ENCODE results near the gene SHANK1.
A peak's percentile ranks its signal among the peaks of the same experiment; 100 is the strongest.

The SHANK1 gene

DNA sequence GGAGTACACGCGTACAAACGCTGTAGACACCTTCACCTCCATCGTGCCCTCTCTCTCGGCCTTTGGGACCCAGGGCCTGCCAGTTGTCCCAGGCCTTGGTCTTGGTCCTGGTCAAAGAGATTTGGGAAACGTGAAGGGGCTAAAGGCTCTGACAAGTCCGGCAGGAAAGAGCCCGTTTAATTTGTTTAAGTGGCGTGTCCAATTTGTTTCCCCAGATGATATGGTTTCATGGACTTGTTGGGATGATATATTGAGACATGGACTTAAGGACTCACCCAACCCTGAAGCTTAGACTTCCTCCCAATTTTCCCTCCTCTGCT is 6.3 kb upstream of the SHANK1 start:
- no peak overlapping the region for H3K4me3 ChIP-seq (ENCODE audit: low read depth, low read length)
- TF ChIP-seq, protein P1, sequence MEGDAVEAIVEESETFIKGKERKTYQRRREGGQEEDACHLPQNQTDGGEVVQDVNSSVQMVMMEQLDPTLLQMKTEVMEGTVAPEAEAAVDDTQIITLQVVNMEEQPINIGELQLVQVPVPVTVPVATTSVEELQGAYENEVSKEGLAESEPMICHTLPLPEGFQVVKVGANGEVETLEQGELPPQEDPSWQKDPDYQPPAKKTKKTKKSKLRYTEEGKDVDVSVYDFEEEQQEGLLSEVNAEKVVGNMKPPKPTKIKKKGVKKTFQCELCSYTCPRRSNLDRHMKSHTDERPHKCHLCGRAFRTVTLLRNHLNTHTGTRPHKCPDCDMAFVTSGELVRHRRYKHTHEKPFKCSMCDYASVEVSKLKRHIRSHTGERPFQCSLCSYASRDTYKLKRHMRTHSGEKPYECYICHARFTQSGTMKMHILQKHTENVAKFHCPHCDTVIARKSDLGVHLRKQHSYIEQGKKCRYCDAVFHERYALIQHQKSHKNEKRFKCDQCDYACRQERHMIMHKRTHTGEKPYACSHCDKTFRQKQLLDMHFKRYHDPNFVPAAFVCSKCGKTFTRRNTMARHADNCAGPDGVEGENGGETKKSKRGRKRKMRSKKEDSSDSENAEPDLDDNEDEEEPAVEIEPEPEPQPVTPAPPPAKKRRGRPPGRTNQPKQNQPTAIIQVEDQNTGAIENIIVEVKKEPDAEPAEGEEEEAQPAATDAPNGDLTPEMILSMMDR (IDR thresholded peaks at IDR 0.05; ENCODE audit: low read depth, low read length, missing control alignments), result no peak
- no peak for DNase-seq (ENCODE audit: low read depth)

DNA sequence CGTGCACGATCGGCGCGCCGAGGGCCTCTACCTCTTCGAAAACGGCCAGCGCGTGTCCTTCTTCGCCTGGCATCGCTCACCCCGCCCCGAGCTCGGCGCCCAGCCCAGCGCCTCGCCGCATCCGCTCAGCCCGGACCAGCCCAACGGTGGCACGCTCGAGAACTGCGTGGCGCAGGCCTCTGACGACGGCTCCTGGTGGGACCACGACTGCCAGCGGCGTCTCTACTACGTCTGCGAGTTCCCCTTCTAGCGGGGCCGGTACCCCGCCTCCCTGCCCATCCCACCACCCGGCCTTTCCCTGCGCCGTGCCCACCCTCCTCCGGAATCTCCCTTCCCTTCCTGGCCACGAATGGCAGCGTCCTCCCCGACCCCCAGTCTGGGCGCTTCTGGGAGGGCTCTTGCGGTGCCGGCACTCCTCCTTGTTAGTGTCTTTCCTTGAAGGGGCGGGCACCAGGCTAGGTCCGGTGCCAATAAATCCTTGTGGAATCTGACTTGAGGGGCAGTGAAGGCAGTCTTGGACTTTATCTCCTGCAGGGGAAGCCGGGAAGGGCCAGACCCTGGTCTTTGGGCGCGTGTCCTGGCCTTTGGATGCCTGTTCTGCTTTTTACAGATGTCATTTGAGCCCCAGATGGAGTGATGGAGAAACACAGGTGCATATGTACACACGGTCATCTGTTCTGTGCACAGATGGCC is 5.8 kb upstream of the SHANK1 start:
- no peak for DNase-seq (ENCODE audit: low read depth)
- TF ChIP-seq, protein P1 (IDR thresholded peaks at IDR 0.05; ENCODE audit: low read depth, low read length, missing control alignments), result no peak
- H3K4me3 ChIP-seq (ENCODE audit: low read depth, low read length), result peak overlapping the region; percentile 61

DNA sequence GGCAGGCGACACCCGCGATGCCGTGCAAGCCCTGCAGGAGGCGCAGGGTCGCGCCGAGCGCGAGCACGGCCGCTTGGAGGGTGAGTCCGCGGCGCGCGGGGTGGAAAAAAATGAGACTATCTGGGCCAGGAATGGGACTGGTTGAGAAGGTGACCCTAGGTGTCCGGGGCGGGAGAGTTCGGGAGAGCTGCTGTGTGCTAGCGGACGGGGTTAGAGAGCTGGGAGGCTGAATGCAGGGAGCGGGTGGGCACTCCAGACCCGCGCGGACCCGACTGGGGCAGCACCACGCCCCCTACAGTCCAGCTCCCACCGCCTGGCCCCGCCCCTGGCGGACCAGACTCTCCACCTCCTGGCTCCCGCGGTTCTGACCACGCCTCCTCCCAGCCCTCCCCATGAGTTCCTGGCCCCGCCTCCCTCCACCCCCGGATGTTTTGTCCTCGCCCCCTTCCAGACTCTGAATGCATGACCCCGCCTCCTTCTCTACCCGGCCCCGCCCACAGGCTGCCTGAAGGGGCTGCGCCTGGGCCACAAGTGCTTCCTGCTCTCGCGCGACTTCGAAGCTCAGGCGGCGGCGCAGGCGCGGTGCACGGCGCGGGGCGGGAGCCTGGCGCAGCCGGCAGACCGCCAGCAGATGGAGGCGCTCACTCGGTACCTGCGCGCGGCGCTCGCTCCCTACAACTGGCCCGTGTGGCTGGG is 5.1 kb upstream of the SHANK1 start:
- peak; percentile 91 for DNase-seq (ENCODE audit: low read depth)
- TF ChIP-seq, protein P1 (IDR thresholded peaks at IDR 0.05; ENCODE audit: low read depth, low read length, missing control alignments), result peak; percentile 70
- H3K4me3 ChIP-seq (ENCODE audit: low read depth, low read length), result peak overlapping the region; percentile 61

DNA sequence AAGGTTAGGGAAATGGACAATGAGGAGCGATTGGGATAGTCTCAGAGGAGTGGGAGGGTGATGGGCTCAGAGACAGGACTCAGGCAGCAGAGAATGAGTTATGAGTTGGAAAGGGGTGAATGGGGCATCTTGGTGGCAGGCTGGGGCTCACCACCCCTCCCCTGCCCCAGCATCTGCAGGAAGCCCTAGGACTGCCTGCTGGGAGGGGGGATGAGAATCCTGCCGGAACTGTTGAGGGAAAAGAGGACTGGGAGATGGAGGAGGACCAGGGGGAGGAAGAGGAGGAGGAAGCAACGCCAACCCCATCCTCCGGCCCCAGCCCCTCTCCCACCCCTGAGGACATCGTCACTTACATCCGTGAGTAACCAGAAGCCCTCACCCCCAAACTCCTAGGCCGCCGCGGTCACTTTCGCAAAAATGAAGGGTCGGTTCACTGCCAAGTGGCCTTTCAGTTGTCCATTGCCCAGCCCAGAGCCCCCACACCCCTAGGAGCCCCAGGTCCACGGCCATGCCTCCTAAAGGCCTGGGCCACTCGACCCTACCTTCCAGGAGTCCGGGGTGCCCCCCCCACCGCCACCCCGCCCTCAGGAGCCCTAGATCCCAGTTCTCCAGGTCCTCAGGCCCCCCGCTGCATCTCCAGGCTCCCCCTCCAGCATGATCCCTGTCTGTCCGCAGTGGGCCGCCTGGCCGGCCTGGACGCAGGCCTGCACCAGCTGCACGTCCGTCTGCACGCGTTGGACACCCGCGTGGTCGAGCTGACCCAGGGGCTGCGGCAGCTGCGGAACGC is 4.3 kb upstream of the SHANK1 start:
- peak overlapping the region; percentile 42 for H3K4me3 ChIP-seq (ENCODE audit: low read depth, low read length)
- TF ChIP-seq, protein P1 (IDR thresholded peaks at IDR 0.05; ENCODE audit: low read depth, low read length, missing control alignments), result no peak
- no peak for DNase-seq (ENCODE audit: low read depth)

DNA sequence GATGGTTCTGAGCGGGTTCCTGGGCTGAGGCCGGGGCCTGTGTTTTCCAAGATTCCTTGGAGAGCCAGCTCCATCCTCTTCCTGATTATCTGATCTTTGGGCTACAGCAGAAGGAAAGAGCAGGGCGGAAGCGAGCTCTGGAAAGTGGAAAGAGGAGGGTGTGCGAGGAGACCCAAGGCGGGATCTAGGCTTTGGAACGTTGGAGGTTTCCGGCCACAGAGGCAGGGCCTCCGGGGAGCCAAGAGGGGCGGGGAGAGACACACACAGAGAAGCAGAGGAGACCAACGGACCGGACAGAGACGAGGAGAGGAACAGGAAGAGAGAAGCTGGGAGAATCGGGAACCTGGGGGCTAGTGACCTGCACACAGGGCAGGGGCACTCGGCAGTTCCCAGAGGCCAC is 3.5 kb upstream of the SHANK1 start, which contains the start of gene CLEC11A:
TSS of gene CLEC11A (plus strand) at position 296 of the 400 bp plus-strand sequence. CDS start 162 bp downstream, outside the sequence.
- no peak within 1 kb of the TSS; the same call in 1 of the 2 replicates for H3K4me3 ChIP-seq (ENCODE audit: low read depth, low read length)
- TF ChIP-seq, protein P1 (IDR thresholded peaks at IDR 0.05; ENCODE audit: low read depth, low read length, missing control alignments), result no peak
- no peak for DNase-seq (ENCODE audit: low read depth)

DNA sequence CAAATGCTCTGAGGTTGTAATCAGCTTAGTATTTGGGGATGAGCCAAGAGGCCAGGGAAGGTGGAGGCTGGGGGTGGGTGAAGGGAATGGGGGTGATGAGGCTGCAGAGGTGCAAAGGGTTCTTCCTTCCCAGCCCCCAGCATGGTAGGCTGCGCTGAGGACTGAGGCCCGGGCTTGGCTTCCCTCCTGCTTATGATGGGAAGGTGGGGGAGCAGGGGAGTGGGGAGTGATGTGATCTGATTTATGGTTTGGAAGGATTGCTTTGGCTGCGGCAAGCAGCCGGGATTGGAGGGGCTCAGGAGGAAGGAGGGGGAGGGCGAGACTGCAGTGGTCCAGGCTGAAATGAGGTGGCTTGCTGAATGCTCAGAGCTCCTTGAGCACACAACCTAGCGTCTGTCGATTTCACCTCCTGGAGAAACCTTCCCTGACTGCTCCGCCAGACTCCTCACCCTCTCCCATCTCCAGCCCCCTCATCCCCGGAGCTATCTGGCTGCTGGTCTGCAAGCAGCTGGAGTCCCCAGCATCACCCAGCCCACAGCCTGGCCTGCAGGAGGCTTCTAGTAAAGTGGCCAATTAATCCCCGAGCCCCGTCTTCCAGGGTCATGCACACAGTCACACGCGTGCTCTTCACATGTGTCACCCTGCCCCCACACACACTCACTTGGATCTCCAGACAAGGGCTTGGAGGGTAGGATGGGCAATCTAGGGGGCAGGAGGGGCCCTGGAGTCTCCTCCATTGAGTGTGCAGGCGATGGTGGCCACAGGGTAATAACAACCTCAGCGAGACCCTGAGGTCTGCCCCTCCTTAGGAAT is 2.8 kb upstream of the SHANK1 start:
- H3K4me3 ChIP-seq (ENCODE audit: low read depth, low read length), result no peak overlapping the region
- TF ChIP-seq, protein P1 (IDR thresholded peaks at IDR 0.05; ENCODE audit: low read depth, low read length, missing control alignments), result no peak
- no peak for DNase-seq (ENCODE audit: low read depth)
